HUES48 (cell line): ENCODE measurements around the gene HECA.

Experiments
- H3K27ac ChIP-seq: one replicate; pipeline ENCODE4 v1.7.0; 2013; ENCODE audit warnings: low read depth, low read length, inconsistent platforms
- H3K27me3 ChIP-seq: 2 replicates; pipeline ENCODE4 v1.6.1; 2013; ENCODE audit warnings: mild to moderate bottlenecking, low read length; ENCODE audit not compliant: control insufficient read depth, insufficient read depth
- H3K36me3 ChIP-seq: 2 replicates; pipeline ENCODE4 v1.6.1; 2013; ENCODE audit warnings: low read length; ENCODE audit not compliant: control insufficient read depth, insufficient read depth
- H3K4me1 ChIP-seq: 2 replicates; pipeline ENCODE4 v1.6.1; 2013; ENCODE audit warnings: mild to moderate bottlenecking, low read length; ENCODE audit not compliant: control insufficient read depth, insufficient read depth
- H3K4me3 ChIP-seq: 2 replicates; pipeline ENCODE4 v1.5.1; 2013; ENCODE audit warnings: mild to moderate bottlenecking, low read depth, low read length
- H3K9ac ChIP-seq: 2 replicates; pipeline ENCODE4 v1.6.1; 2013; ENCODE audit warnings: mild to moderate bottlenecking, low read depth, low read length, moderate library complexity
- H3K9me3 ChIP-seq: 2 replicates; pipeline ENCODE4 v1.6.1; 2013; ENCODE audit warnings: low read length; ENCODE audit not compliant: control insufficient read depth, insufficient read depth

Gene HECA, protein sequence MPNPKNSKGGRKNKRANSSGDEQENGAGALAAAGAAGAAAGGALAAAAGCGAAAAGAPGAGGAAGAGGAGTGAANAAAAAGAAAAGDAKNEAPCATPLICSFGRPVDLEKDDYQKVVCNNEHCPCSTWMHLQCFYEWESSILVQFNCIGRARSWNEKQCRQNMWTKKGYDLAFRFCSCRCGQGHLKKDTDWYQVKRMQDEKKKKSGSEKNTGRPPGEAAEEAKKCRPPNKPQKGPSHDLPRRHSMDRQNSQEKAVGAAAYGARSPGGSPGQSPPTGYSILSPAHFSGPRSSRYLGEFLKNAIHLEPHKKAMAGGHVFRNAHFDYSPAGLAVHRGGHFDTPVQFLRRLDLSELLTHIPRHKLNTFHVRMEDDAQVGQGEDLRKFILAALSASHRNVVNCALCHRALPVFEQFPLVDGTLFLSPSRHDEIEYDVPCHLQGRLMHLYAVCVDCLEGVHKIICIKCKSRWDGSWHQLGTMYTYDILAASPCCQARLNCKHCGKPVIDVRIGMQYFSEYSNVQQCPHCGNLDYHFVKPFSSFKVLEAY

DNA sequence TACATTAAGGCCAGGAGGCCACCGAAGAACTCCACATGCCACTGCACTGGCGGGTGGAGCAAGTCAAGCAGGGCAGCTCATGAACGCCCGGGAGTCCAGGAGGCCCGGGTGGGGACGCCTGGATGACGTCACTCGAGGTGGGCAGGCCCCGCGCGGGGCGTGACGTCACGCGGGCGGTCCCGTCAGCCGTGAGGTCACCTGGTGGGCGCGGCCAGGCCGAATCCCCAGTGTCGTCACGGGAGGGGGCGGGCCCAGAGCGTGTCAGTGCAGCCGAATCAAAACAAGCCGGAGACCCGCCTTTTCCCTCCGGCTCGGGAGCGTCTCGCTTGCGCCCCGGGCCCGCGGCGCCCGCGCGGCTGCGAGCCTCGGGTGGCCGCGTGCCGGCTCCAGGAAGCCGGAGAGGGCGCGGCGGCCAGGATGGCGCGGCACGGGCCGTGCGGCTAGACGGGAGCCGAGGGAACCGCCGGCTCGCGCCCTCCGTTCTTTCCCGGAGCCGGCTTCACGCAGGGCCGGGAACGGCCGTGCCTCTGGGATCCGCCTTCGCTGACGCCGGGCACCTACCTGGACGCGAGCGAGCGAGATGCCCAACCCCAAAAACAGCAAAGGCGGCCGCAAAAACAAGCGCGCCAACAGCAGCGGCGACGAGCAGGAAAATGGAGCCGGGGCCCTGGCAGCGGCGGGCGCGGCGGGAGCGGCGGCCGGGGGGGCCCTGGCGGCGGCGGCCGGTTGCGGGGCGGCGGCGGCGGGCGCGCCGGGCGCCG, at the start of gene HECA:
Gene HECA, plus strand, starts transcription at position 264 of the 761 bp plus-strand sequence. Its CDS starts 317 bp downstream, at position 581.
- Histone ChIP-seq H3K9ac (peak within 1 kb of the TSS; percentile 67; the same call in 1 of the 2 replicates), H3K4me1 (peaks cover 13% of the 10 kb centered on the region; the same call in 1 of the 2 replicates), H3K36me3 (no peaks in the 10 kb centered on the region), H3K4me3 (peak within 1 kb of the TSS; percentile 79), H3K27me3 (no peaks in the 10 kb centered on the region), H3K9me3 (no peaks in the 10 kb centered on the region), H3K27ac (peak within 1 kb of the TSS; percentile 64)

DNA sequence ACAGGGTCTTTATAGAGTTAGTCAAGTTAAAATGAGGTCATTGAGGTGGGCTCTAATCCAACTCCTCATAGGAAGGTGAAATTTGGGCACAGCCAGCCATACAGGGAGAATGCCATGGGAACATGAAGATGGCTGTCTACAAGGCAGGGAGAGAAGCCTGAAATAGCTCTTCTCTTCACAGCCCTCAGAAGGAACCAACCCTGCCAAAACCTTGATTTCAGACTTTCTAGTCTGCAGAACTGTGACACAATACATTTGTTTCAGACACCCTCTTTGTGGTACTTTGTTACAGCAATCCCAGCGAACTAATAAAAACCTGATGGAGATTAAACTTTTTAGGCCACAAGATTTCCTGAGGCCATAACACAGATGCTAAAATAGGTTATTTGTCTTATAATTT, 43.1 kb upstream of the HECA start:
- Histone ChIP-seq H3K9me3 (peaks cover 9% of the 10 kb centered on the region), H3K9ac (no peak overlapping the region), H3K27me3 (no peaks in the 10 kb centered on the region), H3K4me1 (no peaks in the 10 kb centered on the region), H3K4me3 (no peak overlapping the region), H3K36me3 (no peaks in the 10 kb centered on the region), H3K27ac (no peak overlapping the region)

DNA sequence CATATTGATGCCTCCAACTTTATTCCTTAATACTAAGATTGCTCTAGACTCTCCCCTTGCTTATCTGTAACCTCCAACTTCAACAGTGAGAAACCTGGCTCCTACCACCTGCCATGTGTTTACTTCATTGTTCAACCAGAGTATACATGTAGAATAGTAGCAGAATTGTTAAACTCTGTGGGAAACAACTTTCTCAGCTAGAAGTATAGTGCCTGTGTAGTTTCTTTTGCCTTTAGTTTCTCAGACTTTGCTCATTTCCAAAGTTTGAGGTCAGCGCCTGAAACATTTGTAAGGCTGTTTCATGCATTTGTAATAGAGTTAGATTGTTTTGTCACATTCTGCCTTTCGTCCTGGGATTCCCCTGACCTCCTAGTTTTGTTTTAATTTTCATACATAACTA, 34.9 kb upstream of the HECA start:
- H3K4me1 ChIP-seq = no peaks in the 10 kb centered on the region
- H3K27ac ChIP-seq = no peak overlapping the region
- no peaks in the 10 kb centered on the region for H3K9me3 ChIP-seq
- no peaks in the 10 kb centered on the region for H3K27me3 ChIP-seq
- H3K4me3 ChIP-seq = no peak overlapping the region
- H3K9ac ChIP-seq = no peak overlapping the region
- no peaks in the 10 kb centered on the region for H3K36me3 ChIP-seq

DNA sequence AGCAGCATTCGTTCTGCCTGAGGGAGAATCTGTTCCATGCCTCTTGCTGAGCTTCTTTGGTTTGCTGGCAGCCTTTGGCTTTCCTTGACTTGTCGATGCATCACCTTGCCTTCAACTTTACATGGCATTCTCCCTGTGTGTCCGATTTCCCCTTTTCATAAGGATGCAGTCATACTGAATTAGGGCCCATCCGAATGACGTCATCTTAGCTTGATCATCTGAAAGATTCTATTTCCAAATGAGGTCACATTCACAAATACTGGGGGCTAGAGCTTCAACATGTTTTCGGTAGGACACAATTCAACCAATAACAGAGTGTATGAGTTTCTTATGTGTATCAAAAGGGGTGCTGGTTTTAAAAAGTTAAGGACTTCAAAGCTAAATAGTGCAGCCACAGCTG, 27.8 kb upstream of the HECA start:
- Histone ChIP-seq H3K9ac (no peak overlapping the region), H3K36me3 (no peaks in the 10 kb centered on the region), H3K27me3 (no peaks in the 10 kb centered on the region), H3K4me1 (no peaks in the 10 kb centered on the region), H3K4me3 (no peak overlapping the region), H3K27ac (no peak overlapping the region), H3K9me3 (no peaks in the 10 kb centered on the region)

DNA sequence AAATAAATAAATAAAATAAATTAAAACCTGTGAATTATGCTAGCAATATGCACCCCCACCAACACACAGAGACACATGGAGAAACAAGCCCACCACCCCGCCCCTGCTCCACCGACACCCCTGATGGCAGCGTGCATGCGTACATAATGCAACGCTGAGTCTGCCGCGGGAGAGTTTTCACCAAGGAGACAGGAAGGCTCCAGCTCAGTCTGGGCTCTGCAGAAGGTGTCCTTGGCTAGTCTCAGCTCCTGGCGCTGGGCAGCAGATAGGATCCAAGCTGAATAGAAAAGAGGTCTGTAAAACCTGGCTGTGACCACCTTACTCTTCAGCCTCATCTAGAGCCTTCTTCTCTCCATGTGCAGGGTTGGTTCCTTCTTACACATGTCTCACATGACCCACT, 26.5 kb upstream of the HECA start:
- Histone ChIP-seq H3K4me3 (no peak overlapping the region), H3K9me3 (no peaks in the 10 kb centered on the region), H3K27me3 (no peaks in the 10 kb centered on the region), H3K4me1 (no peaks in the 10 kb centered on the region), H3K9ac (no peak overlapping the region), H3K27ac (no peak overlapping the region), H3K36me3 (no peaks in the 10 kb centered on the region)

DNA sequence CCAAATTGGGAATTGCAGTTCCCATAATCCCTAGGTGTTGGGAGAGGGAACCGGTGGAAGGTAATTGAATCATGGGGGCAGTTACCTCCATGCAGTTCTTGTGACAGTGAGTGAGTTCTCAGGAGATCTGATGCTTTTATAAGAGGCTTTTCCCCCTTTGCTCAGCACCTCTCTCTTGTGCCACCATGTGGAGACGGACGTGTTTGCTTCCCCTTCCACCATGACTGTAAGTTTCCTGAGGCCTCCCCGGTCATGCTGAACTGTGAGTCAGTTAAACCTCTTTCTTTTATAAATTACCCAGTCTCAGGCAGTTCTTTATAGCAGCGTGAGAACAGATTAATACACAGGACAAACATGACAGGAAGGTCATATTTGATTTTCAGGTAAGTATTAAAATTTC, 25.3 kb upstream of the HECA start:
- no peaks in the 10 kb centered on the region for H3K27me3 ChIP-seq
- H3K36me3 ChIP-seq = no peaks in the 10 kb centered on the region
- no peak overlapping the region for H3K27ac ChIP-seq
- no peaks in the 10 kb centered on the region for H3K4me1 ChIP-seq
- no peak overlapping the region for H3K4me3 ChIP-seq
- no peaks in the 10 kb centered on the region for H3K9me3 ChIP-seq
- H3K9ac ChIP-seq = no peak overlapping the region

DNA sequence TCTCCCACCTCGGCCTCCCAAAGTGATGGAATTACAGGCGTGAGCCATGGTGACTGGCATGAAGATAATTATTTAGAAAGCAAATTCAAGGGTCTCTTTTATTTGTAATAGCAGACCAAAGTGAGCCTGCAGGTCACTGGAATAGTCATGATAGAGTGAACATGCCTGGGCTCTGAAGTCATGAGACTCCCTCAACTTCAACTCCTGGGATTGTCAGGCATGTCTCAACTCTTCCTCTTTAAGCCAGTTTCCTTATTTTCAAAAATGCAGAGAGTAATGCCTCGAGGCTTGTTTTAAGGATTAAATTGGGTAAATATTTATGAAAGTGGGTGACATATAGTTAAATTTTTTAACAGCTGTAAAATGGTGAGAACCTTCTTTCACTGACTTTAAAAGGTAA, 22.7 kb upstream of the HECA start:
- H3K9ac ChIP-seq = no peak overlapping the region
- H3K27ac ChIP-seq = no peak overlapping the region
- no peak overlapping the region for H3K4me3 ChIP-seq
- no peaks in the 10 kb centered on the region for H3K36me3 ChIP-seq
- H3K27me3 ChIP-seq = no peaks in the 10 kb centered on the region
- no peaks in the 10 kb centered on the region for H3K9me3 ChIP-seq
- H3K4me1 ChIP-seq = no peaks in the 10 kb centered on the region

DNA sequence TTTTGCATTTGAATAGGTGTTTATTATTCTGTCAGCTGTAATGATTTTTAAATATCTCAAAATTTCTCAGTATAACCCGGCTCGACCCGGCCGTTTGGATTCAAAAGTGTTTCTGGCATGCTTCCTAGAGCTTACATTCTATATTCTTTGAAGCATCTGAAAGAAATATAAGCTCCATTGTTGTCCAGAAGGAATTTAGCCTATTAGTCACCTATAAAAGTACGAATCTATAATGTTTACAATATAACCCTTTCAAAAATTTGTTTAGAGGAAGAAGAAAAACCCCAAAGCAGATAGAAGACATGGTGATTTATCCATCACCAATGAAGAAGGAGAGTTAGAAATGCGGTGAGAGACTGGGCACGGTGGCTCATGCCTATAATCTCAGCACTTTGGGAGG, 22.3 kb upstream of the HECA start:
- Histone ChIP-seq H3K27me3 (no peaks in the 10 kb centered on the region), H3K27ac (no peak overlapping the region), H3K9me3 (no peaks in the 10 kb centered on the region), H3K4me3 (no peak overlapping the region), H3K36me3 (no peaks in the 10 kb centered on the region), H3K9ac (no peak overlapping the region), H3K4me1 (no peaks in the 10 kb centered on the region)

DNA sequence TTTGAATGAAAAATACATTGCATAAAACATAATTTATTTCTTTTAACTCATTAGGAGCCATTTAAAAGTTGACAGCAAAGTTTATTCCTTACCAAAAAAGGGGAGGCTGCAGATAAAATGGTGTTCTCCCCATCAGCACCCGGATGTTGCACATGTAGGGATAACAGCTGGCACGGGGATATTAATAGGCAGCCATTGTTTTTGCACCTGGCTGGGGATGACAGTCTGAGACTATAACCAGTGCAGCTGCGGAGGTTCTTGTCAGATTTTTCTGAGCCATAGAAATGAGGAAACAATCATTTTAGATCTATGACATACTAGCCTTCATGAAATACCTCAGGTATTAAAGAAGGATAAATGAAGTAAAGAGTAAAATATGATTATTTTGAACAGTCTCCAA, 20.1 kb upstream of the HECA start:
- H3K36me3 ChIP-seq = no peaks in the 10 kb centered on the region
- no peaks in the 10 kb centered on the region for H3K4me1 ChIP-seq
- H3K4me3 ChIP-seq = no peak overlapping the region
- H3K9ac ChIP-seq = no peak overlapping the region
- no peaks in the 10 kb centered on the region for H3K27me3 ChIP-seq
- no peak overlapping the region for H3K27ac ChIP-seq
- H3K9me3 ChIP-seq = no peaks in the 10 kb centered on the region; the same call in 1 of the 2 replicates

DNA sequence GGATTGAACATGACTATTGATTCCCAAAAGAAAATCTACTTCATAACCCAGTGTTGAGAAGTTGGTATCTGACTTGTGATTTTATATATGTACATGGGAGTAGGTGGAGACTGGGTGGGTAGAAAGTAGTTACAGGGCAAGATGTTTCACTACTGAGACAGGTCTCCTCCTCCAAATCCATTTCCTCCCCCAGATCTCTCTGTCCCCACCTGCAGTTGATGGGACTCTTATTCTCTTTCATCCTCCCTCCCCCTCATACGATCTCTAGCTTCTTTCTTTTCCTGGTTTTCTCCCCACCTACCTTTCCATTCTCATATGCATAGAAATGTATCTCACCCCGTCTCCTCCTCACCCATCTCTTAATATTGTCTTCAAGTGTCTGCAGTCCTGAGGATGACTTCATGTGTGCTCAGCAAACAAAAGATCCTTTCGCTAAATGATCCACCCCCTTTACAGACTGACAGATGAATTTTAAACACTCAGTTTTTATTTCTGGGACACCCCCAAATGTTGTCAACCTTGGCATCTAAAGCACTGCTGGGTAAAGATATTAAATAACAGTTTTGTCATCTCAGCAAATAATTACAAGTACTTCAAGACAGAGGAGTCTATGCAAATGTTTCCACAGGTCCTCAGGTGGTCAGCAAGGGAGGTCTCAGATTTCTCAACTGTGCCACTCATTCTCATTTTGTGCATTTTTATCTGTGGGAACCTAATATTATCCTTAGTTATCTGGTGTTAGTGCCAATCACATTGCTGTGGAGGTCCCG, 18.7 kb upstream of the HECA start:
- Histone ChIP-seq H3K9ac (no peak overlapping the region), H3K4me3 (no peak overlapping the region), H3K9me3 (no peaks in the 10 kb centered on the region; the same call in 1 of the 2 replicates), H3K36me3 (no peaks in the 10 kb centered on the region), H3K27me3 (no peaks in the 10 kb centered on the region), H3K4me1 (no peaks in the 10 kb centered on the region), H3K27ac (no peak overlapping the region)
